Left lung (tissue), 10 donors: ENCODE measurements around the gene CTSC. TPM values are rescaled to one million over a fixed set of nuclear protein-coding genes. Genes with fewer than 3 reads are reported as not detected.
"Not testable (repeated sequence)": the region's sequence is repeated elsewhere in the genome, so short reads cannot be mapped to it uniquely, and the experiment has no call there.

Experiments
- ATAC-seq: fragments of 200-7000 bp; cut with Tn5 transposase; one replicate; pipeline ENCODE4 v1.9.1; 2020; ENCODE audit warnings: moderate library complexity
- DNase-seq, 4 donors: peaks; one replicate each; pipeline ENCODE4 v3.0.0-alpha.2; 2013 to 2020
- H3K27ac ChIP-seq, 2 donors: fragments of 200-600 bp; sonication (generic) in 1 of 2; one replicate each; pipeline versions ENCODE4 v1.5.0 to v1.8.0; 2020 to 2021
- H3K27me3 ChIP-seq, 2 donors: fragments of 200-600 bp; sonication (generic) in 1 of 2; one replicate each; pipeline versions ENCODE4 v1.5.0 to v1.8.0; 2020 to 2021
- H3K36me3 ChIP-seq, 2 donors: fragments of 200-600 bp; sonication (generic) in 1 of 2; one replicate each; pipeline versions ENCODE4 v1.5.0 to v1.8.0; 2020 to 2021
- H3K4me1 ChIP-seq, 2 donors: fragments of 200-600 bp; one replicate each; pipeline ENCODE4 v1.8.0; 2021
- H3K4me3 ChIP-seq, 2 donors: fragments of 200-600 bp; sonication (generic) in 1 of 2; one replicate each; pipeline versions ENCODE4 v1.5.0 to v1.8.0; 2020 to 2021; ENCODE audit warnings: mild to moderate bottlenecking in 1 of 2
- H3K9me3 ChIP-seq, 2 donors: fragments of 200-600 bp; sonication (generic) in 1 of 2; one replicate each; pipeline versions ENCODE4 v1.5.0 to v1.8.0; 2020 to 2021
- CTCF ChIP-seq, 2 donors: fragments of 200-600 bp; sonication (generic) in 1 of 2; IDR thresholded peaks; one replicate each; pipeline versions ENCODE4 v1.5.0 to v1.8.0; 2021; ENCODE audit warnings: antibody characterized with exemption in 2 of 2
- intact Hi-C, 2 donors: fragments of 100-400 bp; cut with DNase I; formaldehyde crosslinking; loops; one replicate each; pipeline versions ENCODE4 v1.11.2 to v1.14.2; 2022
- polyA plus RNA-seq, 6 donors: library from polyadenylated mRNA; unstranded; fragments of 120-200 nt; gene quantifications; one replicate each; pipeline ENCODE4 v1.2.1, GENCODE V29; 2013; ENCODE audit not compliant: insufficient read length in 6 of 6
- total RNA-seq, 2 donors: library from RNA; stranded (reverse); fragmentation: NEBNext Ultra II Directional; extraction: Animal tissue kit (Norgen Biotek cat#: 25700); gene quantifications; one replicate each; pipeline ENCODE4 v1.2.1, GENCODE V29; 2021
- donor health status: DM: no; HTN: yes; CAD: no.
- donor health status: DM: no; HTN: no; CAD: no.

The CTSC gene
- total and polyA plus RNA-seq, 8 donors, result 162 to 422 (median 190) TPM

- H3K4me1 ChIP-seq, result peaks cover 0 to 43% of the 10 kb centered on the region in 2 donors
- no peak overlapping the region for H3K27ac ChIP-seq
- ATAC-seq (no peak), DNase-seq (no peak)
- no peaks in the 10 kb centered on the region for H3K27me3 ChIP-seq
- H3K36me3 ChIP-seq, result peaks cover 0 to 67% of the 10 kb centered on the region in 2 donors
- TF ChIP-seq CTCF (IDR thresholded peaks at IDR 0.05), result no peak
- no peaks in the 10 kb centered on the region for H3K9me3 ChIP-seq
- intact Hi-C loops, result no loop called here
- no peak overlapping the region for H3K4me3 ChIP-seq
Observed at GRCh38 chr11:88324562-88325345, 12.8 kb downstream of the CTSC start.

DNA sequence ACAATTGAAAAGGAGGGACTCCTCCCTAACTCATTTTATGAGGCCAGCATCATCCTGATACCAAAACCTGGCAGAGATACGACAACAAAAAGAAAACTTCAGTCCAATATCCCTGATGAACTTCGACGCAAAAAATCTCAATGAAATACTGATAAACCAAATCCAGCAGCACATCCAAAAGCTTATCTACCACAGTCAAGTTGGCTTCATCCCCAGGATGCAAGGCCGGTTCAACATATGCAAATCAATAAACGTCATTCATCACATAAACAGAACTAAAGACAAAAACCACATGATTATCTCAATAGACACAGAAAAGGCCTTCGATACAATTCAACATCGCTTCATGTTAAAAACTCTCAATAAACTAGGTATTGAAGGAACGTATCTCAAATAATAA lies 14.7 kb downstream of the CTSC start:
- ATAC-seq, intact Hi-C loops, DNase-seq, H3K27ac ChIP-seq, H3K4me3 ChIP-seq, H3K9me3 ChIP-seq, H3K27me3 ChIP-seq: not testable (repeated sequence)
- Histone ChIP-seq H3K36me3 (peaks cover 0 to 52% of the 10 kb centered on the region in 2 donors), H3K4me1 (peaks cover 0 to 24% of the 10 kb centered on the region in 2 donors)

GRCh38 chr11:88321412-88321811 lies 16.1 kb downstream of the CTSC start:
- H3K9me3 ChIP-seq, intact Hi-C loops, DNase-seq, H3K27me3 ChIP-seq, H3K4me3 ChIP-seq, H3K27ac ChIP-seq, ATAC-seq: not testable (repeated sequence)
- H3K36me3 ChIP-seq, result peaks cover 0 to 38% of the 10 kb centered on the region in 2 donors
- H3K4me1 ChIP-seq, result peaks cover 0 to 13% of the 10 kb centered on the region in 2 donors

DNA sequence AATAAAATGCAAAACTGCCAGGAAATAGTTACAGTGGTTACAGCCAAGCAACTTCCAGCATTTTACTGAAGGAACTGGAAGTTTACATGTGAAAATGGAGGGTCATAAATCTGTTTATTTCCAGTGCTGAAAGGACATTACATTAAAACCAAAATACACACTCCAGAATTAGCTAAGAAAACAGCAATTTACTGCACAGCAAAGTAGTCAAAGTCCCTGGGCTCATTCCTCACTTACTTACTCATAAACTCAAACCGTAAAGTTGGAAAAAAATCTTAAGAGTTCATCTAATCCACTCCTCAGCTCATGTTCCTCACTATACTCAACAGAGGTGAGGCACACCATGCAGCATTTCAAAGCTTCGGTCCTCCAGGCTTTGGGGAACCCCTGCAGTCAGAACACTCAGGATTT lies 17.4 kb downstream of the CTSC start:
- no peaks in the 10 kb centered on the region for H3K27me3 ChIP-seq
- intact Hi-C loops, result no loop called here
- H3K36me3 ChIP-seq, result peaks cover 0 to 32% of the 10 kb centered on the region in 2 donors
- peaks cover 0 to 6% of the 10 kb centered on the region in 2 donors for H3K4me1 ChIP-seq
- ATAC-seq (peak; percentile 85), DNase-seq (no peak)
- H3K4me3 ChIP-seq, result no peak overlapping the region
- H3K27ac ChIP-seq, result peak overlapping the region; percentile 29 to 55
- H3K9me3 ChIP-seq, result no peaks in the 10 kb centered on the region
- no peak for TF ChIP-seq CTCF (IDR thresholded peaks at IDR 0.05)

GRCh38 chr11:88318017-88318416 lies 19.5 kb downstream of the CTSC start:
- intact Hi-C loops, result no loop called here
- TF ChIP-seq CTCF (IDR thresholded peaks at IDR 0.05), result no peak
- Histone ChIP-seq H3K9me3 (no peaks in the 10 kb centered on the region), H3K4me3 (no peak overlapping the region), H3K4me1 (peaks cover 0 to 6% of the 10 kb centered on the region in 2 donors), H3K27me3 (no peaks in the 10 kb centered on the region), H3K27ac (no peak overlapping the region), H3K36me3 (peaks cover 0 to 27% of the 10 kb centered on the region in 2 donors)
- DNase-seq (no peak), ATAC-seq (peak; percentile 58)

- Histone ChIP-seq H3K36me3 (peaks cover 0 to 29% of the 10 kb centered on the region in 2 donors), H3K4me1 (peaks cover 0 to 6% of the 10 kb centered on the region in 2 donors), H3K9me3 (no peaks in the 10 kb centered on the region), H3K4me3 (no peak overlapping the region), H3K27me3 (no peaks in the 10 kb centered on the region), H3K27ac (no peak overlapping the region)
- ATAC-seq, result no peak
- intact Hi-C loops, result no loop called here
- no peak for DNase-seq
- no peak for TF ChIP-seq CTCF (IDR thresholded peaks at IDR 0.05)
Observed at GRCh38 chr11:88317536-88317935, 20.0 kb downstream of the CTSC start.
